Left hindlimb (tissue), 1 donor: ENCODE data around the gene IFT57.
"Not testable (repeated sequence)": the region's sequence is repeated elsewhere in the genome, so short reads cannot be mapped to it uniquely, and the experiment has no call there.

Source experiments
- DNase-seq: peaks from one replicate; pipeline ENCODE4 v3.0.0-alpha.2; 2018

Gene IFT57

DNA sequence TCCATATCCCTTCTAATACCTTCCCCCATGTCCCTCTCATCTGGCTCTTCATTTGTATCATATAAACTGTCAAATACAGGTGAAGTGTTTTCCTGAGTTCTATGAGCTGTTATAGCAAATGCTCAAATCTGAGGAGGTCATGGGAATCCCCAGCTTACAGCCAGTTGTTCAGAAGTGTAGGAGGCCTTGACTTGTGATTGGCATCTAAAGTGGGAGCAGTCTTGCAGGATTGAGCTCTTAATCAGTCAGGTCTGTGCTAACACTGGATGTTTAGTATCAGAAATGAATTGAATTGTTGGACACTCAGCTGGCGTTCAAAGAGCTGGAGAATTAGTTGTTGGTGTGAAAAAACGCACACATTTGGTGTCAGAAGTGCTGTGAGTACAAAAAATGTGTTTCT is 65.0 kb downstream of the IFT57 start:
- no peak for DNase-seq

DNA sequence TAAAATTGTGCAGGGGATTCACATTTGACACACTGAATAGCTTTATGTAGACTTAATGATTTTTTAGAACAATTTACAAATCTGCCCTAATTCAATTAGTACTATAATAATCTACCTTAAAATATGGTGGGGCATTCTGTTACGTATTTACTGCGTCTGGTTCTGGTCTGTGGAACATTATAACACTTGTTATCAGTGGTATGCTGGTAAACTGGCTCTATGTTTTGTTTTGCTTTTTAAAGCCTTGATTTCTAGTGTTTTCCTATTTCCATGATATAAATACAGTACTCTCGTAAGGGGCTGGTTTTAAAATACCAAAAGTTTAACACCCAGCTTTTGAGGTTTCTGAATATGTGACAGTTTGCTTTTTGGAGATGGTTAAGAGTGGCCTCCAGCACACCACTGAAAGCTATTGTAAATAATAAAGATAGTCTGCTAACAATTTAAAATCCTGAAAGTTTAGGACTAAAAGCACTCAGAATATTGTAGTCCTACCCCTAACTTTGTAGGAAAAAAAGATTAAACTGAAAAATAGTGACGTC is 65.8 kb downstream of the IFT57 start:
- no peak for DNase-seq

DNA sequence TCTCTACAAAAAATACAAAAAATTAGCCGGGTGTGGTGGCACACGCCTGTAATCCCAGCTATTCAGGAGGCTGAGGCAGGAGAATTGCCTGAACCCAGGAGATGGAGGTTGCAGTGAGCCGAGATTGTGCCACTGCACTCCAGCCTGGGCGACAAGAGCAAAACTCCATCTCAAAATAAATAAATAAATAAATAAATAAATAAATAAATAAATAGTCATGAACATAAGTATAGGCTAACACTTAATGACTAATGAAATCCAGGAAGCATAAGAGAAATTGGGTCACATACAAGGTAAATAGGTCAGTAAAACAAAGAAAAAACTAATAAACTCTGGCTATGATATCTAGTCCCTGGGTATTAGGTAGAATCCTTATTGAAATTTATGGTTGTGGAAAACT is 66.6 kb downstream of the IFT57 start:
- not testable (repeated sequence) for DNase-seq

DNA sequence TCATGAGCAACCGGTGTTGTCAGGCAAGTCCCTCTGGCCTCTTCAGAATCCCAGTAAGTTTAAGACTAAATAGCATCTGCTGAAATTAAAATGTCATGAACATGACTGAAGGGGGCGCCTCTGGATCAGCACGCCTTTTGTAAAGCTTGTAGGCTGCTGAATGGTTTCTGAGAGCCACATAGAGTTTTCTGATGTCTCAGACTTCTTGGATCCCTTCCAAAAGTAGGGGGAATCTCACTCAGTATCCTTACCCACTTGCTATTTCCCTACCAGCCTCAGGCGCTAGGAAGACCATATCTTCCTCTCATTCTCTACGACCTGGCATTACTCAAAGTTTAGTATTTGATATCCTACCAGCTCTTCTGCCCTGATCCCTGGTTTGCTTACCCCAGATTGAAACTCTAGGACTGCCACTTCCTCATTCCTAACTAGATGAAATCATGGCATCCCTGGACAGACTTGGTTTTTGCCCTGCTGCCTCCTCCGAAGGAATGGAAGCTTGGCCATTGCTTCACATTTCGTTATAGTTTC is 68.7 kb downstream of the IFT57 start:
- no peak for DNase-seq

DNA sequence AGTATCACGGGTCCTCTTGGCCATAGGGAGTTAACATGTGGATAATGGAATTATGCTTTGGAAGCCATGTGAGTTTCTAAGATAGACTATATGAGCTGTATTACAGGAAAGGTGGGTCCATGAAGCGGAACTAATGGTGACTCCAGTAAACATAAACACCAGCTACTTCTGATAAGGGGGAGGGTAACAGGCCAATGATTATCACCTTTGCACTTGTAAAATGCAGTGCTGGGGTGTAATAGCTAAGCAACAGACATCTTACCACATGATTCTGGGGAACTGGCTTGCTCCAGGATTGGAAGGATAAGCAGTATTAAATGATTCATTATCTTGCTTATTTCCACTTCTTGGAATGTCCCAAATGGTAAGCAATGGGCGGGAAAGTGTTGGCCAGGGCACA is 70.0 kb downstream of the IFT57 start:
- no peak for DNase-seq

DNA sequence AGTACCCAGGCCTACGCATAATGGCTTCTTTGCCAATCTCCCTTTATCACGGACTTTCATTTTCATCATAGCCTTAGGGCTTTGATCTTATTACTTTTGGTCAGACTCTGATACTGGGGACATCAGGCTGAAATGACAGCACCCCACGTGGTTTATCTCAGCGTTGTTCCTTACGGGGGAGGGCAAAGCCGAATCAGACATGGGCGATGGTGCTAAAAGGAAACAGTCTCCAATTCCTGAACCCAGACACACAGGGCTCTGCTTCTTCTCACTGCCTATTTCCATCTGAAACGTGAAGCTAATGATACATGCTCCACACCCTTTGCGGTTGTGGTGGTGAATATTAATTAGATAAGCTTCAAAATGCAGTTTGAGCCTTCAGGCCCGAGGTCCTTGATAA is 72.0 kb downstream of the IFT57 start:
- DNase-seq = no peak

DNA sequence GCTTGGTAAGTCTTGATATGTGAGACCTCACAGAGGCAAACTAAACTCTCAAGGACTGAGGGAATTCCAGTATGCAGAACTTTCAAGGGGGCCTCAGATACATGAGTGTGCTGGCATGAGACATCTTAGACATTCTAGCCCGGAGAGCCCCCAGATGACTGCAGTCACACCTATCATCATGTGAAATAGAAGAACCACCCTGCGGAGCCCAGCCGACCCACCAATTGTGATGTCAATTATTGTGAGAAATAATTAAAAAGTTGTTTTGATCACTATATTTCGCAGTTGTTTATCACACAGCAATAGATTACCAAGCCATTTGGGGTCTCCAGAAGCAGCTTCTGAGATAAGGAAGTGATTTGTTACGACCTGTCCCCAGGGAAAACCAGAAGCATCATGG is 76.1 kb downstream of the IFT57 start:
- no peak for DNase-seq

DNA sequence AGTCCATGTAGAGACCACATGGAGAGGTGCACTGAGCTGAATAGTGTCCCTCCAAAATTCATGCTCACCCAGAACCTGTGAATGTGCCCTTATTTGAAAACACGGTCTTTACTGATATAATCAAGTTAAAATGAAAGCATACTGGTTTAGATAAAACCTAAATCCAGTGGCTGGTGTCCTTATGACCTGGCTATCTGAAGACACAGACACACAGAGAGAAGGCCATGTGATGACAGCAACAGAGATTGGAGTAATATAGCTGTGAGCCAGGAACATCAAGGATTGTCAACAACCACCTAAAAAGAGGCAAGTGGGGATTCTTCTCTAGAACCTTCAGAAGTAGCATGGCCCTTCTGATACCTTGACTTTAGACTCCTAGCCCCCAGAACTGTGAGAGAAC is 76.6 kb downstream of the IFT57 start:
- no peak for DNase-seq

DNA sequence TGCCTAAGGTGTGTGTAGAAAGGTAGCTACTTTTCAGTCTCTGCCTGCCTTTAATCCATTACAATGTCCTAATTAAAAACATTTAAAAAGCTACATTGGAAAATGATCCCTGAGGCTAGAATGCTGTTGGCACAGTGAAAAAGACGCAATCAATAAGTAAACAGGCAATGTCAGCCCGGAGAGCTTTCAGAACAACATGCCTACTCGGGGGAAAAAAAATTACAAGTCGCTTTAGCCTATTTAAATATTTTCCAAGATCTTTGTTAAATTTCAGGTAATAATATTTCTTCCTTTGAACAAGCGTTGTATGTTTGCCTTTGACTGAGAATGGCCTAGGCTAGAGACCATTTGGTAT is 84.8 kb downstream of the IFT57 start:
- DNase-seq = no peak

DNA sequence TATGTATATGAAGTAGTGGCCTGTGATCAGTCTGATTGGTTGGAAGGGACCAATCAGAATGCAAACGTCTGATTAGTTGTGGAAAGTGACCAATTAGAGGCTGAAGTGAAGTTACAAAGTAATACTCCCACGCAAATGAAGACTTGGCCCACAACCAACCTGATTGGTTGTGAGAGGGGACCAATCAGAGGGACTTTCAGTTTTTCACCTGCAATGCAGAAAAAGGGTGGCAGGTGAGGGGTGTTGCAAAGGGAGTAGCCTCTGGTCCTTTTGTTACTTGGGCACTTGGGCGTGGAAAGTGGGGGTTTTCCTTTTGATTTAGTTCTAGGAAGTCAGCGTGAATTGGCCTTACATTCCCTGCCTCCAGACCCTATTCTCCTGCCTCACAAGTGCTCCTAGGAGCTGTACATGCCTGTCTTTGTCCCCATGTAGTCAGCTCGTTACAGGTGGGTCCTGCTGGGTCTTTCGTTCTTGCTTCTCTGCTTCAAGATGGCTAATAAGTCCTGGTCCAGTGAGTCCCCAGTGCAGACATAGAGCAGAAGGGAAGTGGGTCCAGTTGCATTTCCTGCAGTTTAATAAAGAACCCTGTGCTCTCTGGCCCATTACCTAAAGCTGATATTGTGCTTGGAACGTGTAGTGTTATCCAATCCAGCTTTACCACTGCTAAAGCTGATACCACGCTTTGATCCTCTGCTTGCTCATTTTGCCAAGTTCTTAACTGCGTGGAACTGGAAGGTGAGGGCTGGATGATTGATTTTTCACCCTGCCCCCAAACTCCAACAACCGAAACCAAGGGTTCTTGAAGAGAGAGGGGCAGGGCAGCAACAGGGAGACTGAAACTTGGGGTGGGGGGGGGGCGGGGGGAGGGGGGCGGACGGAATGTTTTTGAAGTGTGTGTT is 85.4 kb downstream of the IFT57 start:
- DNase-seq = no peak

DNA sequence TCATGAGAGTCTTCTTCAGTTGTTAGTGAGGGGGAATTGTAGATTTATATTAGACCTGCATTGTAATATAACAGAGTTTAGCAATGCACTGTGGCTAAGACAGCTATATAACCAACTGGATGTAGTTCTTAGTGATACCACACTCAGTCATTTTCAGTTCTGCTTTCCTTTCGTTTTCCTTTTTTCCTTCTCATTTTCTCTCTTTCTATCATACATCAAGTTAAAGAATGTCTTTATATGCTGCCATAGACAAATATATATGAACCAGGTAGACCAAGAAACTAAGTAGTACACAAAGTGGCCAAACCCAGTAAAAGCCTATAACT is 87.7 kb downstream of the IFT57 start:
- DNase-seq = no peak

DNA sequence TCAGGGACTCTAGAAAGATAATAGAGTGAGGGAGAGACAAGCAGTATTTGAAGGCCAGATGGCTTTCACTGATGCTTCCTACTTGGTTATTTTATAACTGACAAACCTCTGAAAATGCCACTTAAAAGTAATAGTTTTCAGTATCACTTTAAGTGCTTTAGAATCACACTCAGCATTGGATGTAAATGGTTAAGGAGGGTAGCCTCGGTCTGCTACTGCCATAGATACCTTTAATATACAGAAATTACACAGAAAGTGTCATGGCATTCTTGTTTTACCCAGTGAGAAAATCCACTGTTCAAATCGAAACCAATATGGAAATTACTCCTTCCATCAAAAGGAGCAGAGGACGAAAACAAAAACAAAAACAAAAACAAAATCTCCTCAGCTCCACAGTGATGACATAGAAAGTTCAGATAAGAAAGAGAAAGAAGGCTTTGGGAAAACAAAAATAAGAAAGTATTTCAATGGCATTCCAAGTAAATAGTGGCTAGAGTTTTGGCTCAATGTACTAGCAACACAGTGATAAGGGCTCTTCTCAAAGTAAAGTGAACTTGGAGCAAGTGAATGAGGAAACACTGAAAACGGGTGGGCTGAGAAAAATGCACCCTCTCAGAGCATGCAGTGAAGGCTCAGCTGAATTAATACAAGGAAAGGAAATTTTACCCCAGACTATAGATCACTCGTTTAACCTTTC is 88.2 kb downstream of the IFT57 start:
- DNase-seq = no peak

DNA sequence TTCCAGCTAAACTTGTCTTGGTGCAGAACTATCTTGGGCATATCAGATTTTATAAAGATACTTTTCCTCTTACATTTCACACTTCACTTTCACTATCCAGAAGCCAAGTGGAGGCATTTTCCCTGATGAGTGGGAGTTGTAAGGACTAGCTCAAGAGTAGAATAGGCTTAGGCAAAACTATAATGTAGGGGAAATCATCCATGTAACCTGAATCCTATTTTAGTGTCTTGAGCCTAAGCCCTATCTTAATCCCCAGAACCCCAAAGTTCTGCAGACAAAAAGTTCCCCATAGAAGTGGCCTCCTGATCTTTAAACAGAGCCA is 89.2 kb downstream of the IFT57 start:
- DNase-seq = no peak

DNA sequence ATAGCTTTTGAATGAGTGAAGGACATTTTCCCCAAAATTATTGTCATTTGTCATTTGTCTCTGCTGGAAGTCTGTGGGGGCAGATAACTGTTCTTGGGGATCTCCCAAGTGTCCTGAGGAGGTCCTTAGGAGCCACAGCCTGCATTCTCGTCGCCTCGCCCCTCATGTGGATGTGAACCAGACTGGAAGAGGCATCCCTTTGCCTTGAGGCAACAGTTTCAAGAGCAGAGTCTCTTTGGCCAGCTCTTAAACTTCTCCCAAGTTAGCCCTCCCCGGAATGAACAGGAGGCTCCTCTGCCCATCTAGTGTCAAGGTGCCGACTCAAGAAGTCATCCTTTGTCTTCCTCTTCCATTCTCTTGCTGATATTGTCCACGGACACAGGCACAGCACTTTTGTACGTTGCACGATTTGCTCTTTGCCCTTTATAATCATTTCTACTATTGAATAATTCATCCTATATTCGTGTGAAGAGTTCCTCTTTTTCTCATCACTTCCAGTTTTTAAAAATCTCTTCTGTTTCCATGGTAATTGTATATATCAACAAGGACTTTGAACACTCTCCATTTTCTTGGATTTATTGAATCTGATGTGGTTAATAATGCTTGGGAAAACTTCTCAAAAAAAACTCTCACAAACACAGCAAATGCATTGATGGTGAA is 90.6 kb downstream of the IFT57 start:
- no peak for DNase-seq

DNA sequence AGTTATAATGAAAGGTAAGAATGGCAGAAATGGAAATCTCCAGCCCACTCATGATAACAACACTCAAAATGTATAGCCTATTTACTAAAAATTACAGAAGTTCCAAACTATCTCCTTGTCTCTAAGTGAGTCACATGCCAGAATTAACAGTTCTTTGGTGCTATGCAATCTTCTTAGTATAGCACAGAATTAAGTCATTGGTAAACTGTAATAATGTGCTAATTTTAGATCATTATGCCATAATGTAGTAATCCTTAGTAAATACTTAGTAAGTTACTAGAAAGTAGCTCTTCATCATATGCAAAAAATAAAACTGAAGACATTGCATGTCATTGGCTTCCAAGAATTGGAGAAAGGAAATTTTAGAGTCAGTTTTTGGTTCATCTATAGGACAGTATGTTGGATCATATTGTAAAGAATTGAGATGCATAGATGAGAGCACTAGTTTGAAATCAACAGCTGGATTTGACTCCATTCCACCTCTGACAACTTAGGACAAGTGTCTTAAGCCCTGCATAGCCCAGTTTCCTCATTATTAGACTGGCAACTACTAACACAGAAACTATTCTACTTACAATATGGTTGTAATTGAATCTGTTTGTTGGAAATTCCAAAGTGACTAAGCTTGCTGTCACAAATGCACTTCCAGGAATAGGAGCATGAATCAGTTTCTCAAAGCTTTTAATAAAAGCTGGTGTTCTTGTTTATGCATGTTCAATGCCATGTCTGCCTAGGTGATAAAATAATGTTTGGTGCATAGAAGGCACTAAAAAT is 91.3 kb downstream of the IFT57 start:
- no peak for DNase-seq

DNA sequence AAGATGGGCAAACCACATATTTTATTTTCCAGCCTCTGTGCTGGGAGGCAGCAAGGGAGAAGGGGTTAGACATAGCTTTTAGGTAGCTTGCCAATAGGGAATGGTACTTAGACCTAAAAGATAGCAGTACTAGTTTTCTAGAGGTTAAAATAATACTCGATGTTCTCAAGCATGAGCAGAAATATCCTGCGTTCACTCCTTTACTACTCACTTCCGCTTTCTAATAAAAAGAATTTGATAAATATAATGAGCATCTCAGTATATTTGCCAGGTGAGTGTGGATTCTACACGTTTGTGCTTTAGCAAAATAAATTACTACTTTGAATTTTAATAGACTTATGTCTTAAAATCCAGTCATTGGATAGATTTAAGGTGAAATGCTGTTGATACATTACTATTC is 92.0 kb downstream of the IFT57 start:
- no peak for DNase-seq

DNA sequence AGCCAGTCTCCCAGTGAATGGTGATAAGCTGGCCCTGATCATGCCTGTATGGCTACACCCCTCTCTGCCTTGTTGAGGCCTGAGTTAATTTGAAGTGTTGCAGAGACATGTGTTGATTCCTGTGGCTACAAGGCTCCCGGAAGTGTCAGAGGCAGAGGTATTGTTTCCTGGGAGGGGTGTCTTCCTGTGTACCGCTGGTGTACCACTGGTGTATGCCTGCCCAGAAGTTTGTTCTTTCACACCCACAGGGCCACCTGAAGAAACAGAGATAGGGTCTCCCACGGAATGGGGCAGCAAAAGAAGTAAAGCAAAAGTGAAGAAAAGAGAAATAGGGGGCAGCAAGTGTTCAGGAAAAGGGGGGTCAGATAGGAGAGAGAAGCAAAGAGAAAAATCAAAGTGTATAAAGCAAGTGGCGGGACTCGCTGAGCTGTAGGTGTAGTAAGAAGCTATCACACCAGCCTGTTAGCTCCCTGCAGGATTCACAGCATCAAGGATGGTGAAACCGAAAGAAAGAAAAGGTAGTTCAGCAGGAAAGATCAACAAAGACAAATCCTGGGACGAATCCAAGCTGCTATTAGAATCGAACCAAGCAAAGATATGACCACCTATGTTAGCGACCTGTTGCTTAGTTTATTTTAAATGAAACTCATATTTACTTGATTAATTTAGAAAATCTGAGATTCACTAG is 94.8 kb downstream of the IFT57 start:
- DNase-seq = no peak

DNA sequence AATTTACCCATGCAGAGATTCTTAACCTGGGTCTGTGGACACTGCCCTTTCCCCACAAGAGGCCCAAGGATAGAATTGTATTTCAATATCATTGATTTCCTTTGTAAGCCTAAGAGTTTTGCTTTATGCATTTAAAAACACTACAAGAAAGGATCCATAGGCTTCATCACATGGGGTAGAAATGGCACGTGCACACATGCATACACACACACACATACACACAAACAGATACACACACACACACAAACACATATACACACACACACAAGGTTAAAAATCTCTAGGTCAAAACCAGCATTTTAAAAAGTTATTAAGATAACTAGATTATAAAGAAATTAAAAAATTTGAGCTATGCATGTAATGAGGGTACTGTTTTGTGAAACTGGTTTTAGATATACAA is 95.9 kb downstream of the IFT57 start:
- no peak for DNase-seq

DNA sequence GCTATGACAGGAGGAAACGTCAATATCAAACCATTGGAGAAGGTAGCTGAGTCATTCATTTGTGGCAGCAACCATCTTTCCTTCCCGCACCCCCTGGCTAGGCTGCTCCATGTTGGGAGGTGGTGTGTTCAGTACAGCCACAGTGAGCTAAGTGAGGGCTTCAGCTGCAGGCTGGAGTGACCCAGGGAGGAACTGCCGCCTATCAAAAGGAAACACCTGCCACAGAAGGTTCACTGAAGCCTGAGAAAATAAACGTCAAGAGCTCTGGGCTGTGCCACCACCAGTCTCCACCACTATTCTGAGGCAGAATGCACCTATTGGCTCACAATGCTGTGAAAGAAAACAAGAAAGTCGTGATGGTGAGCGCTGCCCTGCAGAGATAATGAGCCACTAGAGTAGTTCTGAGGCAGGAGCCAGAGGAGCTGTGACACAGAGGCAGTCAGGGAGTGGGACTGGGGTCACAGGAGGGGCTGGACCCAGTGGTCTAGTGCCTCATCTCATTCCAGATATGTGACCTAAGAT is 96.6 kb downstream of the IFT57 start:
- DNase-seq = no peak

DNA sequence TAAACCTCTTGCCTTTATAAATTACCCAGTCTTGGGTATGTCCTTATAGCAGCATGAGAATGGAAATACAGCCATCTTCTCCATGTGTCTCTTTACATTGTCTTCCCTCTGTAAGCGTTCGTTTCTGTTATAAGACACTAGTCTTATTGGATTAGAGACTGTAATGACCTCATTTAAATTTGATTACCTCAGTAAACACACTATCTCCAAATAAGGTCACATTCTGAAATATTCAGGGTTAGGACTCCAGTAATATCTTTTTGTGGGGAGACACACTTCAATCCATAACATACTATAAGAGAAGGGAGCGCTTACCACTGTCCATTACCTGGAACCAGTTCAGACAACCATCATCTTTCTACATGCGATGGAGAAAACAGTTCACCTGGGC is 97.1 kb downstream of the IFT57 start:
- DNase-seq = no peak

DNA sequence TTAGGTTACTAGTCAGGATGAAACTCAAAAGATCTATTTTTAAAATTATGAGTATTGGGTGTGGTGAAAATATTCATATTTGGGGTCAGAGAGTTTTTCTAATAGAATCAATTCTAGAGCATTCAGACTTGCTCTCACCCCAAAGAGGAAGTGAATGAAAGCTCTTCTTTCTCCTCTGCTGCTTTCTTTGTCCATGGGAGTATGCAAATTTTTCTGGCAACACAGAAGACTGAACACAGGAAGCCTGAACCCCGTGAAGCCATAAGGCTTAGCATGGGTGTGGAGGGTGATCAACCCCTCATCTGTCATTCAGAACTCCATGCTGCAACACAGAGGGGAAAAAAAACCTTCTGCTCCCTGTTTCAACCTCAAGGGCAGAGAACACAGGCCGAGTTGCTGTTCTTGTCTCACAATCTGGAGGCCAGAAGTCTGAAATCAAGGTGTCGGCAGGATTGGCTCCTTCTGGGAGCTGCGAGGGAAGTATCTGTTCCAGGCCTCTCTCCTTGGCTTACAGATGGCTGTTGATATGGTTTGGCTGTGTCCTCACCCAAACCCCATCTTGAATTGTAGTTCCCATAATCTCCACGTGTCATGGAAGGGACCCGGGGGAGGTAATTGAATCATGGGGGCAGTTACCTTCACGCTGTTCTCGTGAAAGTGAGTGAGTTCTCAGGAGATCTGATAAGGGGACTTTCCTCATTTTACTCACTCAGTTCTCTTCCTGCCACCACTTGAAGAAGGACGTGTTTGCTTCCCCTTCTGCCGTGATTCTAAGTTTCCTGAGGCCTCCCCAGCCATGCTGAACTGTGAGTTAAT is 97.7 kb downstream of the IFT57 start:
- DNase-seq = no peak
